ENCODE results near the gene PCIF1. TPM values are rescaled to one million over a fixed set of nuclear protein-coding genes. Genes with fewer than 3 reads are reported as not detected.
A peak's percentile ranks its signal among the peaks of the same experiment; 100 is the strongest.

The PCIF1 gene
- total and polyA plus RNA-seq, 9 of the 15 experiments (the other 6 are each of a cell fraction or from before 2014, with no cell fraction given): 5.8 to 29.4 (median 11.3) TPM

- no peak for TF ChIP-seq CSDE1 (IDR thresholded peaks at IDR 0.05)
- no peak for TF ChIP-seq HDAC6 (IDR thresholded peaks at IDR 0.05; ENCODE audit: low read depth, low read length)
- TF ChIP-seq RBBP5 (IDR thresholded peaks at IDR 0.05; ENCODE audit: borderline replicate concordance, insufficient read depth, low read length, poor library complexity, severe bottlenecking): no peak
- TF ChIP-seq ZNF175 (CRISPR knock-in tag; IDR thresholded peaks at IDR 0.05; ENCODE audit: low read depth): no peak
- no peak for TF ChIP-seq HSF4 (CRISPR knock-in tag; IDR thresholded peaks at IDR 0.05; ENCODE audit: borderline replicate concordance)
- no peak for TF ChIP-seq FOXP1 (CRISPR knock-in tag; IDR thresholded peaks at IDR 0.05)
- TF ChIP-seq ZNF316 (IDR thresholded peaks at IDR 0.05): peak; percentile 99
- TF ChIP-seq FOXA3 (CRISPR knock-in tag; conservative IDR thresholded peaks at IDR 0.05 in 1 of 2, IDR thresholded peaks at IDR 0.05 in 1 of 2): no peak
- no peak for TF ChIP-seq ID3 (CRISPR knock-in tag; IDR thresholded peaks at IDR 0.05)
- no peak for TF ChIP-seq ID3 (tag; IDR thresholded peaks at IDR 0.05)
- peak; percentile 48; the same call in 1 of the 2 replicates for TF ChIP-seq RFX1 (IDR thresholded peaks at IDR 0.05)
- TF ChIP-seq, protein P1, sequence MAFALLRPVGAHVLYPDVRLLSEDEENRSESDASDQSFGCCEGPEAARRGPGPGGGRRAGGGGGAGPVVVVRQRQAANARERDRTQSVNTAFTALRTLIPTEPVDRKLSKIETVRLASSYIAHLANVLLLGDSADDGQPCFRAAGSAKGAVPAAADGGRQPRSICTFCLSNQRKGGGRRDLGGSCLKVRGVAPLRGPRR (CRISPR knock-in tag; IDR thresholded peaks at IDR 0.05): no peak
- TF ChIP-seq, protein P2, sequence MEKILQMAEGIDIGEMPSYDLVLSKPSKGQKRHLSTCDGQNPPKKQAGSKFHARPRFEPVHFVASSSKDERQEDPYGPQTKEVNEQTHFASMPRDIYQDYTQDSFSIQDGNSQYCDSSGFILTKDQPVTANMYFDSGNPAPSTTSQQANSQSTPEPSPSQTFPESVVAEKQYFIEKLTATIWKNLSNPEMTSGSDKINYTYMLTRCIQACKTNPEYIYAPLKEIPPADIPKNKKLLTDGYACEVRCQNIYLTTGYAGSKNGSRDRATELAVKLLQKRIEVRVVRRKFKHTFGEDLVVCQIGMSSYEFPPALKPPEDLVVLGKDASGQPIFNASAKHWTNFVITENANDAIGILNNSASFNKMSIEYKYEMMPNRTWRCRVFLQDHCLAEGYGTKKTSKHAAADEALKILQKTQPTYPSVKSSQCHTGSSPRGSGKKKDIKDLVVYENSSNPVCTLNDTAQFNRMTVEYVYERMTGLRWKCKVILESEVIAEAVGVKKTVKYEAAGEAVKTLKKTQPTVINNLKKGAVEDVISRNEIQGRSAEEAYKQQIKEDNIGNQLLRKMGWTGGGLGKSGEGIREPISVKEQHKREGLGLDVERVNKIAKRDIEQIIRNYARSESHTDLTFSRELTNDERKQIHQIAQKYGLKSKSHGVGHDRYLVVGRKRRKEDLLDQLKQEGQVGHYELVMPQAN (IDR thresholded peaks at IDR 0.05; ENCODE audit: borderline replicate concordance): no peak
- peak; percentile 40; the same call in 1 of the 2 replicates for TF ChIP-seq ATF7 (IDR thresholded peaks at IDR 0.05)
- no peak for TF ChIP-seq ZNF253 (CRISPR knock-in tag; conservative IDR thresholded peaks at IDR 0.05)
- TF ChIP-seq RFX7 (CRISPR knock-in tag; IDR thresholded peaks at IDR 0.05): no peak
- TF ChIP-seq ZNF551 (CRISPR knock-in tag; IDR thresholded peaks at IDR 0.05): no peak
- peak; percentile 50; the same call in 1 of the 2 replicates for TF ChIP-seq SMARCC2 (IDR thresholded peaks at IDR 0.05; ENCODE audit: low read depth)
- TF ChIP-seq CAMTA2 (CRISPR knock-in tag; conservative IDR thresholded peaks at IDR 0.05): no peak
- no peak for TF ChIP-seq SLC30A9 (CRISPR knock-in tag; IDR thresholded peaks at IDR 0.05)
- no peak for TF ChIP-seq TSC22D4 (tag; IDR thresholded peaks at IDR 0.05)
- TF ChIP-seq NUFIP1 (IDR thresholded peaks at IDR 0.05; ENCODE audit: partially characterized antibody): no peak
- no peak for TF ChIP-seq HMG20B (CRISPR knock-in tag; IDR thresholded peaks at IDR 0.05)
- TF ChIP-seq ZNF12 (CRISPR knock-in tag; IDR thresholded peaks at IDR 0.05): no peak
- no peak for TF ChIP-seq ZBTB12 (CRISPR knock-in tag; IDR thresholded peaks at IDR 0.05)
- TF ChIP-seq SRSF3 (IDR thresholded peaks at IDR 0.05; ENCODE audit: insufficient read depth, low read length): no peak
These were observed 9.9 kb downstream of the PCIF1 start (continued) for GRCh38 chr20:45944151-45944964.

Measured in K562 (cell line).